Astrocyte (in vitro differentiated cells and primary cell): Measurements from ENCODE around the gene FPGS.

ENCODE experiments used
- EZH2 ChIP-seq: IDR thresholded peaks from 2 replicates; pipeline ENCODE4 v1.6.1; 2012; ENCODE audit warnings: mild to moderate bottlenecking, low read length, inconsistent platforms; ENCODE audit not compliant: insufficient read depth
- TF ChIP-seq, protein P1 (sequence below): IDR thresholded peaks from 2 replicates; pipeline ENCODE4 v1.5.1; 2011; ENCODE audit warnings: low read depth, mild to moderate bottlenecking, inconsistent platforms, low read length, moderate library complexity; ENCODE audit not compliant: insufficient read depth

DNA sequence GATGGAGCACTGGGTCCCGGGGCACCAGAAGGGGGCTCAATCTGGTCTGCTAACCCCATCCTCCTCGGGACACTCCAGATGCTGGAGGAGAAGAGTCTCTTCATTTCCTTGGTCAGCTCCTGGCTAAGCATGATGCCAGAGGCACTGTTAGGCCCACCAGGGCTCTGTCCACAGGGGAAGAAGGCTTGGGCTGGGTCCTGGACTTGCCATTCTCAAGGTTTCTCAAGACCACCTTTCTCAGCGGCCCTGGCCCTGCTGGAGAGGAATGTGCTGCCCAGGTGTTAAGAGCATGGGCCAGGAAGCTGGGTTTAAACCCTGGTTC lies 32.1 kb upstream of the FPGS start:
- TF ChIP-seq, protein P1, sequence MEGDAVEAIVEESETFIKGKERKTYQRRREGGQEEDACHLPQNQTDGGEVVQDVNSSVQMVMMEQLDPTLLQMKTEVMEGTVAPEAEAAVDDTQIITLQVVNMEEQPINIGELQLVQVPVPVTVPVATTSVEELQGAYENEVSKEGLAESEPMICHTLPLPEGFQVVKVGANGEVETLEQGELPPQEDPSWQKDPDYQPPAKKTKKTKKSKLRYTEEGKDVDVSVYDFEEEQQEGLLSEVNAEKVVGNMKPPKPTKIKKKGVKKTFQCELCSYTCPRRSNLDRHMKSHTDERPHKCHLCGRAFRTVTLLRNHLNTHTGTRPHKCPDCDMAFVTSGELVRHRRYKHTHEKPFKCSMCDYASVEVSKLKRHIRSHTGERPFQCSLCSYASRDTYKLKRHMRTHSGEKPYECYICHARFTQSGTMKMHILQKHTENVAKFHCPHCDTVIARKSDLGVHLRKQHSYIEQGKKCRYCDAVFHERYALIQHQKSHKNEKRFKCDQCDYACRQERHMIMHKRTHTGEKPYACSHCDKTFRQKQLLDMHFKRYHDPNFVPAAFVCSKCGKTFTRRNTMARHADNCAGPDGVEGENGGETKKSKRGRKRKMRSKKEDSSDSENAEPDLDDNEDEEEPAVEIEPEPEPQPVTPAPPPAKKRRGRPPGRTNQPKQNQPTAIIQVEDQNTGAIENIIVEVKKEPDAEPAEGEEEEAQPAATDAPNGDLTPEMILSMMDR, result no peak
- no peak for TF ChIP-seq EZH2
